Left ventricle myocardium inferior (tissue), 1 donor: ENCODE data around the gene DMRTB1. TPM values are rescaled to one million over a fixed set of nuclear protein-coding genes. Genes with fewer than 3 reads are reported as not detected.

Experiments
- DNase-seq: peaks from one replicate; pipeline ENCODE4 v3.0.0-alpha.2; 2020
- H3K27ac ChIP-seq: fragments of 200-600 bp; replicated peaks from 2 replicates; pipeline ENCODE4 v1.8.0; 2021
- H3K27me3 ChIP-seq: fragments of 200-600 bp; 2 replicates; pipeline ENCODE4 v1.8.0; 2021; ENCODE audit warnings: low read depth
- H3K36me3 ChIP-seq: fragments of 200-600 bp; 2 replicates; pipeline ENCODE4 v1.8.0; 2021
- H3K4me1 ChIP-seq: fragments of 200-600 bp; 2 replicates; pipeline ENCODE4 v1.8.0; 2021
- H3K4me3 ChIP-seq: fragments of 200-600 bp; 2 replicates; pipeline ENCODE4 v1.8.0; 2021; ENCODE audit warnings: mild to moderate bottlenecking, moderate library complexity
- H3K9me3 ChIP-seq: fragments of 200-600 bp; replicated peaks from 2 replicates; pipeline ENCODE4 v1.8.0; 2021
- intact Hi-C: fragments of 100-400 bp; cut with micrococcal nuclease; formaldehyde crosslinking; loops from one replicate; pipeline ENCODE4 v1.11.0; 2022
- total RNA-seq: library from RNA; stranded (reverse); fragmentation: NEBNext Ultra II Directional; extraction: Animal tissue kit (Norgen Biotek cat#: 25700); gene quantifications from one replicate; pipeline ENCODE4 v1.2.1, GENCODE V29; 2021
- TF ChIP-seq, protein P1 (sequence below): fragments of 200-600 bp; IDR thresholded peaks from 2 replicates; pipeline ENCODE4 v1.8.0; 2021; ENCODE audit warnings: antibody characterized with exemption, mild to moderate bottlenecking, borderline replicate concordance
- donor health status: DM: no; HTN: yes; CAD: no; lungs with severe emphysema.

Gene DMRTB1
- total RNA-seq, 1 donor from 2014 or later = not detected

DNA sequence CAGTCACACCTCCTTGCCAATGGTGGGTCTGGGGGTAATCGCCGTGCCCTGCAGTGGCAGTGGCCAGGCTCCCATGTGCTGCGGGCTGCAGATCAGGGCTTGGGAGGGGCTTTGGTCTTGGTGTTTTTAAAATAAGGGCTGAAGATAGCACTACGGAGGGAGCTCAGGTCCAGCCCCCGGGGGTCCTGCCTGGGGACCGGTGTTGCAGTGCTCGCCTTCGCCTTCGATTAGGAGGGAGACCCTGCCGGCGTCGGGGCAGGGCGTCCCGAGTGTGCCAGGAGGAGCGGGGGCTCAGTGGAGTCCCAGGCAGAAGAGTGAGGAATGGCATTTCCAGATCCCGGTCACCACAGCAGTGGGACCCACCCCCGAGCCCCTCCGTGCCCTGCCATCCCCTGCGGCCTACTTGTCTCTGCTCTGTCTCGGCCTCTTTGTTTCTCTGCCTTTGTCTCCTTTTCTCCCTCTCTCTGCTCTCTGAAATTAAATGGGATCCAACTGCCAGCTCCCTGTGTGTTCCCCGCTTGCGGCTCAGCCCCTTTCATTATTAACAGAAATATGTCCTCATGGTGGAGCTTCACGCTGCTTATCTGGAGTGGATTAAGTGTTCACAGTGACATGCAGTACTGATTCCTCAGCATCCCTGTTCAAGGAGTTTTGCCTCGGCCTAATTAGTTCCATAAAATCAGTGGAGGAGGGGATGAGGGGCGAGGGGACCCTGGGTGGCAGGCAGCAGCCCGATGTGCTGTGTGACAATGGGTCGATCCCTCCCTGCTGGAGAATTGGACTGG lies 44.4 kb downstream of the DMRTB1 start:
- intact Hi-C loops = no loop called here
- DNase-seq = no peak

GRCh38 chr1:53504901-53505300 lies 45.7 kb downstream of the DMRTB1 start:
- no peak overlapping the region for H3K27ac ChIP-seq
- TF ChIP-seq, protein P1, sequence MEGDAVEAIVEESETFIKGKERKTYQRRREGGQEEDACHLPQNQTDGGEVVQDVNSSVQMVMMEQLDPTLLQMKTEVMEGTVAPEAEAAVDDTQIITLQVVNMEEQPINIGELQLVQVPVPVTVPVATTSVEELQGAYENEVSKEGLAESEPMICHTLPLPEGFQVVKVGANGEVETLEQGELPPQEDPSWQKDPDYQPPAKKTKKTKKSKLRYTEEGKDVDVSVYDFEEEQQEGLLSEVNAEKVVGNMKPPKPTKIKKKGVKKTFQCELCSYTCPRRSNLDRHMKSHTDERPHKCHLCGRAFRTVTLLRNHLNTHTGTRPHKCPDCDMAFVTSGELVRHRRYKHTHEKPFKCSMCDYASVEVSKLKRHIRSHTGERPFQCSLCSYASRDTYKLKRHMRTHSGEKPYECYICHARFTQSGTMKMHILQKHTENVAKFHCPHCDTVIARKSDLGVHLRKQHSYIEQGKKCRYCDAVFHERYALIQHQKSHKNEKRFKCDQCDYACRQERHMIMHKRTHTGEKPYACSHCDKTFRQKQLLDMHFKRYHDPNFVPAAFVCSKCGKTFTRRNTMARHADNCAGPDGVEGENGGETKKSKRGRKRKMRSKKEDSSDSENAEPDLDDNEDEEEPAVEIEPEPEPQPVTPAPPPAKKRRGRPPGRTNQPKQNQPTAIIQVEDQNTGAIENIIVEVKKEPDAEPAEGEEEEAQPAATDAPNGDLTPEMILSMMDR = no peak

More for the DNA sequence above, 44.4 kb downstream of the DMRTB1 start:
- TF ChIP-seq, protein P1 = no peak
- peaks cover 90% of the 10 kb centered on the region for H3K27me3 ChIP-seq
- no peak overlapping the region for H3K4me3 ChIP-seq
- no peaks in the 10 kb centered on the region for H3K9me3 ChIP-seq
- H3K4me1 ChIP-seq = no peaks in the 10 kb centered on the region
- H3K36me3 ChIP-seq = no peaks in the 10 kb centered on the region
- H3K27ac ChIP-seq = no peak overlapping the region

GRCh38 chr1:53505401-53505800 lies 46.2 kb downstream of the DMRTB1 start:
- Histone ChIP-seq H3K36me3 (no peaks in the 10 kb centered on the region), H3K4me3 (no peak overlapping the region), H3K9me3 (no peaks in the 10 kb centered on the region), H3K27me3 (peaks cover 72% of the 10 kb centered on the region), H3K4me1 (no peaks in the 10 kb centered on the region), H3K27ac (no peak overlapping the region)
- no peak for DNase-seq
- TF ChIP-seq, protein P1 = no peak
- intact Hi-C loops = no loop called here

More at GRCh38 chr1:53504901-53505300, 45.7 kb downstream of the DMRTB1 start:
- no peak overlapping the region for H3K4me3 ChIP-seq
- peaks cover 77% of the 10 kb centered on the region for H3K27me3 ChIP-seq
- H3K36me3 ChIP-seq = no peaks in the 10 kb centered on the region
- no peak for DNase-seq
- no peaks in the 10 kb centered on the region for H3K9me3 ChIP-seq
- intact Hi-C loops = no loop called here
- H3K4me1 ChIP-seq = no peaks in the 10 kb centered on the region

GRCh38 chr1:53505891-53506290 lies 46.7 kb downstream of the DMRTB1 start:
- DNase-seq = no peak

GRCh38 chr1:53506355-53507050 lies 47.3 kb downstream of the DMRTB1 start:
- Histone ChIP-seq H3K9me3 (no peaks in the 10 kb centered on the region), H3K4me1 (peaks cover 7% of the 10 kb centered on the region), H3K4me3 (no peak overlapping the region), H3K27ac (no peak overlapping the region), H3K36me3 (no peaks in the 10 kb centered on the region), H3K27me3 (peaks cover 61% of the 10 kb centered on the region)
- no peak for DNase-seq
- TF ChIP-seq, protein P1 = no peak
- intact Hi-C loops = no loop called here

More at GRCh38 chr1:53505891-53506290, 46.7 kb downstream of the DMRTB1 start:
- Histone ChIP-seq H3K4me3 (no peak overlapping the region), H3K36me3 (no peaks in the 10 kb centered on the region), H3K27ac (no peak overlapping the region), H3K9me3 (no peaks in the 10 kb centered on the region), H3K4me1 (peaks cover 2% of the 10 kb centered on the region), H3K27me3 (peaks cover 67% of the 10 kb centered on the region)
- TF ChIP-seq, protein P1 = no peak
- intact Hi-C loops = no loop called here
